Suprapubic skin (tissue), 3 donors: Measurements from ENCODE around the gene ZNF541.

ENCODE experiments used
- POLR2A ChIP-seq, 2 donors: fragments of 450-650 bp; IDR thresholded peaks; one replicate each; pipeline ENCODE4 v1.6.1; 2017; ENCODE audit warnings: antibody characterized with exemption in 2 of 2, mild to moderate bottlenecking in 2 of 2, moderate library complexity in 2 of 2
- TF ChIP-seq, protein P1 (sequence below), 2 donors: fragments of 200-600 bp in 1 of 2; fragments of 450-650 bp in 1 of 2; sonication (generic) in 1 of 2; IDR thresholded peaks; one replicate each; pipeline ENCODE4 v1.5.1; 2016 to 2019; ENCODE audit warnings: antibody characterized with exemption in 2 of 2, mild to moderate bottlenecking in 1 of 2, moderate library complexity in 1 of 2

GRCh38 chr19:47569331-47569730 lies 3.6 kb downstream of the ZNF541 start:
- TF ChIP-seq, protein P1, sequence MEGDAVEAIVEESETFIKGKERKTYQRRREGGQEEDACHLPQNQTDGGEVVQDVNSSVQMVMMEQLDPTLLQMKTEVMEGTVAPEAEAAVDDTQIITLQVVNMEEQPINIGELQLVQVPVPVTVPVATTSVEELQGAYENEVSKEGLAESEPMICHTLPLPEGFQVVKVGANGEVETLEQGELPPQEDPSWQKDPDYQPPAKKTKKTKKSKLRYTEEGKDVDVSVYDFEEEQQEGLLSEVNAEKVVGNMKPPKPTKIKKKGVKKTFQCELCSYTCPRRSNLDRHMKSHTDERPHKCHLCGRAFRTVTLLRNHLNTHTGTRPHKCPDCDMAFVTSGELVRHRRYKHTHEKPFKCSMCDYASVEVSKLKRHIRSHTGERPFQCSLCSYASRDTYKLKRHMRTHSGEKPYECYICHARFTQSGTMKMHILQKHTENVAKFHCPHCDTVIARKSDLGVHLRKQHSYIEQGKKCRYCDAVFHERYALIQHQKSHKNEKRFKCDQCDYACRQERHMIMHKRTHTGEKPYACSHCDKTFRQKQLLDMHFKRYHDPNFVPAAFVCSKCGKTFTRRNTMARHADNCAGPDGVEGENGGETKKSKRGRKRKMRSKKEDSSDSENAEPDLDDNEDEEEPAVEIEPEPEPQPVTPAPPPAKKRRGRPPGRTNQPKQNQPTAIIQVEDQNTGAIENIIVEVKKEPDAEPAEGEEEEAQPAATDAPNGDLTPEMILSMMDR (IDR thresholded peaks at IDR 0.05) = no peak
- TF ChIP-seq POLR2A (IDR thresholded peaks at IDR 0.05) = no peak
